Esophagus muscularis mucosa (tissue), 3 donors: ENCODE measurements around the gene NPHP4.

Source experiments
- POLR2A ChIP-seq: fragments of 450-650 bp; IDR thresholded peaks from one replicate; pipeline ENCODE4 v1.6.1; 2017; ENCODE audit warnings: antibody characterized with exemption, moderate library complexity, mild to moderate bottlenecking, low read depth
- POLR2AphosphoS5 ChIP-seq, 2 donors: sonication (generic); formaldehyde crosslinking; IDR thresholded peaks; one replicate each; pipeline ENCODE4 v1.6.1; 2017; ENCODE audit warnings: antibody characterized with exemption in 2 of 2
- TF ChIP-seq, protein P1 (sequence below), 3 experiments: fragments of 200-600 bp in 2 of 3; fragments of 450-650 bp in 1 of 3; sonication (generic) in 2 of 3; IDR thresholded peaks; one replicate each; pipeline ENCODE4 v1.5.1; 2017 to 2019; ENCODE audit warnings: antibody characterized with exemption in 3 of 3, mild to moderate bottlenecking in 2 of 3, moderate library complexity in 1 of 3

DNA sequence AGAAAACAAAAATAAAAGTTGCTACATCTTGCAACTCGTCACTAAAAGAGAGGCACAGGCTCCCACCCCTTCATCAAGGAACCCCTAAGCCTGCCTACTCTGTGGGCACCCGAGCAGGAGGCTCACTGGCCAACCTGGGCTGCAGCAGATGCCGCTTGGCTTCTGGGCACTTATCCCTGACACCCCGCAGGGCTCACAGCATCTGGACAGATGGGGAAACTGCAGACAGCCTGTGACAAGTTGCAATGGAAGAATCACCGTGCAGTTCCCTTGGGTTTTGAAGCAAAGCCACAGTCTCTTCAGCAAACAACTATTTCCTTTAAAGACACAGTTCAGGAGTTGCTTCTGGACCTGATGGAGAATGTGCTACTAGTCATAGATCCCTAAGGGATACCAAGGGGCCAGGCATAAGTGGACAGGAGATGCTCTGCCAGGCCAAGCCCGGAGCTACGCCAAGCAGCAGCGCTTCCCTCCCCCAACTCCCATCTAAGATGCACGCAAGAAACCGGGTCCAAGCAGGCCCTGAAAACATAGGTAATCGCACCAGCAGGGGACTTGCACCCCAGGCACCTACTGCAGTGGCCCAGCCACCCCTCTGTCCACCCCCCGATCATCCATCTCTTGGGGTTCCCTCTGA lies 170.6 kb downstream of the NPHP4 start:
- TF ChIP-seq, protein P1, sequence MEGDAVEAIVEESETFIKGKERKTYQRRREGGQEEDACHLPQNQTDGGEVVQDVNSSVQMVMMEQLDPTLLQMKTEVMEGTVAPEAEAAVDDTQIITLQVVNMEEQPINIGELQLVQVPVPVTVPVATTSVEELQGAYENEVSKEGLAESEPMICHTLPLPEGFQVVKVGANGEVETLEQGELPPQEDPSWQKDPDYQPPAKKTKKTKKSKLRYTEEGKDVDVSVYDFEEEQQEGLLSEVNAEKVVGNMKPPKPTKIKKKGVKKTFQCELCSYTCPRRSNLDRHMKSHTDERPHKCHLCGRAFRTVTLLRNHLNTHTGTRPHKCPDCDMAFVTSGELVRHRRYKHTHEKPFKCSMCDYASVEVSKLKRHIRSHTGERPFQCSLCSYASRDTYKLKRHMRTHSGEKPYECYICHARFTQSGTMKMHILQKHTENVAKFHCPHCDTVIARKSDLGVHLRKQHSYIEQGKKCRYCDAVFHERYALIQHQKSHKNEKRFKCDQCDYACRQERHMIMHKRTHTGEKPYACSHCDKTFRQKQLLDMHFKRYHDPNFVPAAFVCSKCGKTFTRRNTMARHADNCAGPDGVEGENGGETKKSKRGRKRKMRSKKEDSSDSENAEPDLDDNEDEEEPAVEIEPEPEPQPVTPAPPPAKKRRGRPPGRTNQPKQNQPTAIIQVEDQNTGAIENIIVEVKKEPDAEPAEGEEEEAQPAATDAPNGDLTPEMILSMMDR (IDR thresholded peaks at IDR 0.05) = no peak
- TF ChIP-seq POLR2A (no peak), POLR2AphosphoS5 (IDR thresholded peaks at IDR 0.05) (no peak)
